GM23338 (cell line): ENCODE data around the gene DOCK10. TPM values are rescaled to one million over a fixed set of nuclear protein-coding genes. Genes with fewer than 3 reads are reported as not detected.

Source experiments
- ATAC-seq: fragments of 200-7000 bp; cut with Tn5 transposase; 3 replicates; pipeline ENCODE4 v1.9.1; 2020
- DNase-seq: peaks from one replicate; pipeline ENCODE4 v3.0.0-alpha.2; 2015; ENCODE audit warnings: low spot score
- H2AFZ ChIP-seq: fragments of 200-600 bp; sonication (generic); 2 replicates; pipeline ENCODE4 v1.8.0; 2016; ENCODE audit warnings: antibody characterized with exemption, mild to moderate bottlenecking, moderate library complexity
- H3F3A ChIP-seq: fragments of 200-600 bp; sonication (generic); replicated peaks from 2 replicates; pipeline ENCODE4 v1.8.0; 2017; ENCODE audit warnings: antibody characterized with exemption, mixed run types, low read depth
- H3K27ac ChIP-seq: fragments of 200-600 bp; sonication (generic); 2 replicates; pipeline ENCODE4 v1.6.1; 2016; ENCODE audit warnings: low read depth
- H3K27me3 ChIP-seq: fragments of 200-600 bp; sonication (generic); 2 replicates; pipeline ENCODE4 v1.8.0; 2016; ENCODE audit warnings: mild to moderate bottlenecking, mixed run types, moderate library complexity; ENCODE audit not compliant: insufficient read depth
- H3K36me3 ChIP-seq: fragments of 200-600 bp; sonication (generic); 2 replicates; pipeline ENCODE4 v1.8.0; 2016; ENCODE audit warnings: mild to moderate bottlenecking; ENCODE audit not compliant: insufficient read depth
- H3K4me1 ChIP-seq: fragments of 200-600 bp; sonication (generic); 2 replicates; pipeline ENCODE4 v1.8.0; 2016; ENCODE audit warnings: mild to moderate bottlenecking, moderate library complexity; ENCODE audit not compliant: insufficient read depth
- H3K4me2 ChIP-seq: fragments of 200-600 bp; sonication (generic); 2 replicates; pipeline ENCODE4 v1.7.1; 2017; ENCODE audit warnings: mixed run types
- H3K4me3 ChIP-seq: fragments of 200-600 bp; sonication (generic); 2 replicates; pipeline ENCODE4 v1.6.1; 2016; ENCODE audit warnings: mixed run types
- H3K79me2 ChIP-seq: fragments of 200-600 bp; sonication (generic); replicated peaks from 2 replicates; pipeline ENCODE4 v1.8.0; 2017; ENCODE audit warnings: mild to moderate bottlenecking; ENCODE audit not compliant: insufficient read depth
- H3K9me2 ChIP-seq: fragments of 200-600 bp; sonication (generic); 2 replicates; pipeline ENCODE4 v1.8.0; 2017; ENCODE audit not compliant: insufficient read depth
- H4K20me1 ChIP-seq: fragments of 200-600 bp; sonication (generic); replicated peaks from 2 replicates; pipeline ENCODE4 v1.8.0; 2017; ENCODE audit warnings: mild to moderate bottlenecking; ENCODE audit not compliant: insufficient read depth
- H3K27ac Mint-ChIP-seq: 2 replicates; pipeline ENCODE4 v1.8.0; 2020; ENCODE audit warnings: inconsistent platforms, mild to moderate bottlenecking, moderate library complexity, mixed read lengths
- H3K27me3 Mint-ChIP-seq: 3 replicates; pipeline ENCODE4 v1.8.0; 2022; ENCODE audit warnings: low read depth, mild to moderate bottlenecking, moderate library complexity, mixed read lengths, inconsistent platforms; ENCODE audit not compliant: insufficient read depth, poor library complexity
- H3K36me3 Mint-ChIP-seq: 3 replicates; pipeline ENCODE4 v1.8.0; 2021; ENCODE audit warnings: low read depth, mild to moderate bottlenecking, inconsistent platforms, moderate library complexity, mixed read lengths
- H3K4me1 Mint-ChIP-seq: 3 replicates; pipeline ENCODE4 v1.8.0; 2020; ENCODE audit warnings: mild to moderate bottlenecking, inconsistent platforms, mixed read lengths
- H3K4me3 Mint-ChIP-seq: 3 replicates; pipeline ENCODE4 v1.8.0; 2021; ENCODE audit warnings: moderate library complexity, mild to moderate bottlenecking, inconsistent platforms, mixed read lengths
- H3K9me3 Mint-ChIP-seq: 3 replicates; pipeline ENCODE4 v1.8.0; 2020; ENCODE audit warnings: moderate library complexity, mild to moderate bottlenecking, inconsistent platforms, mixed read lengths
- CREB1 ChIP-seq: fragments of 250-450 bp; sonication (Bioruptor Pico); IDR thresholded peaks from 2 replicates; pipeline ENCODE4 v1.5.0; 2020; ENCODE audit warnings: low read depth, mild to moderate bottlenecking, moderate library complexity
- CTCF ChIP-seq, 2 experiments: fragments of 200-600 bp in 1 of 2; sonication (generic) in 1 of 2; conservative IDR thresholded peaks; 2 replicates each; pipeline versions ENCODE4 v1.5.1 to v1.6.1; 2016 to 2017; ENCODE audit warnings: antibody characterized with exemption in 2 of 2, low read depth in 2 of 2, mild to moderate bottlenecking in 2 of 2, moderate library complexity in 1 of 2
- EZH2 ChIP-seq: fragments of 200-600 bp; sonication (generic); IDR thresholded peaks from one replicate; pipeline ENCODE4 v1.8.0; 2017; ENCODE audit warnings: antibody characterized with exemption, mild to moderate bottlenecking, low read depth; ENCODE audit not compliant: unreplicated experiment
- EZH2phosphoT487 ChIP-seq: fragments of 200-600 bp; sonication (generic); IDR thresholded peaks from one replicate; pipeline ENCODE4 v1.8.1; 2018; ENCODE audit warnings: antibody characterized with exemption; ENCODE audit not compliant: unreplicated experiment
- JUNB ChIP-seq: IDR thresholded peaks from one replicate; pipeline ENCODE4 v1.6.1; 2016; ENCODE audit warnings: antibody characterized with exemption; ENCODE audit not compliant: unreplicated experiment
- NANOG ChIP-seq: IDR thresholded peaks from 2 replicates; pipeline ENCODE4 v1.6.1; 2016; ENCODE audit warnings: antibody characterized with exemption, borderline replicate concordance
- POLR2AphosphoS5 ChIP-seq: IDR thresholded peaks from 2 replicates; pipeline ENCODE4 v1.6.1; 2016; ENCODE audit warnings: antibody characterized with exemption, low read depth
- STAT1 ChIP-seq: IDR thresholded peaks from one replicate; pipeline ENCODE4 v1.6.1; 2016; ENCODE audit warnings: antibody characterized with exemption; ENCODE audit not compliant: unreplicated experiment
- ZNF114 ChIP-seq: fragments of 250-450 bp; sonication (Bioruptor Pico); IDR thresholded peaks from 2 replicates; pipeline ENCODE4 v1.5.0; 2020; ENCODE audit warnings: mild to moderate bottlenecking, moderate library complexity
- ZNF331 ChIP-seq: fragments of 250-450 bp; sonication (Bioruptor Pico); IDR thresholded peaks from 2 replicates; pipeline ENCODE4 v1.5.0; 2020; ENCODE audit warnings: low read depth, mild to moderate bottlenecking, moderate library complexity
- ZNF462 ChIP-seq: fragments of 250-450 bp; sonication (Bioruptor Pico); IDR thresholded peaks from 2 replicates; pipeline ENCODE4 v1.5.0; 2020; ENCODE audit warnings: mild to moderate bottlenecking, moderate library complexity
- polyA plus RNA-seq: library from polyadenylated mRNA; unstranded; fragments of >200 nt; fragmentation: Nextera tagmentation; extraction: Ambion mirVana; gene quantifications from 2 replicates; pipeline ENCODE4 v1.2.1, GENCODE V29; 2016
- total RNA-seq: library from RNA; depleted of rRNA; stranded (reverse); fragments of >200 nt; shearing (Covaris generic); gene quantifications from 2 replicates; pipeline ENCODE4 v1.2.3, GENCODE V29; 2014
- TF ChIP-seq, protein P1 (sequence below): IDR thresholded peaks from one replicate; pipeline ENCODE4 v1.6.1; 2018; ENCODE audit warnings: antibody characterized with exemption; ENCODE audit not compliant: unreplicated experiment
- TF ChIP-seq, protein P2 (sequence below): IDR thresholded peaks from 2 replicates; pipeline ENCODE4 v1.6.1; 2016; ENCODE audit warnings: antibody characterized with exemption

Gene DOCK10
- total and polyA plus RNA-seq, 2 experiments from 2014 or later, result 1.0 to 1.7 TPM

GRCh38 chr2:224975761-224976160 is 66.5 kb downstream of the DOCK10 start:
- H3K36me3 ChIP-seq, result no peaks in the 10 kb centered on the region
- no peaks in the 10 kb centered on the region for H3K27me3 ChIP-seq
- no peaks in the 10 kb centered on the region for H4K20me1 ChIP-seq
- 0 out of 2 replicates have a peak overlapping the region, but pooled peaks have one; percentile 80 for H3K27ac Mint-ChIP-seq
- H3K9me2 ChIP-seq, result no peaks in the 10 kb centered on the region
- DNase-seq (no peak), ATAC-seq (no peak)
- no peak overlapping the region for H3K27ac ChIP-seq
- no peaks in the 10 kb centered on the region for H3K4me1 ChIP-seq
- H3K4me3 Mint-ChIP-seq, result no peak overlapping the region
- no peak overlapping the region for H3K4me3 ChIP-seq
- H3K4me1 Mint-ChIP-seq, result no peaks in the 10 kb centered on the region
- H3K9me3 Mint-ChIP-seq, result no peaks in the 10 kb centered on the region
- no peak overlapping the region for H3K4me2 ChIP-seq
- H3K27me3 Mint-ChIP-seq, result no peaks in the 10 kb centered on the region
- peak overlapping the region; percentile 39; the same call in 1 of the 2 replicates for H2AFZ ChIP-seq
- no peaks in the 10 kb centered on the region for H3K79me2 ChIP-seq
- H3K36me3 Mint-ChIP-seq, result no peaks in the 10 kb centered on the region
- H3F3A ChIP-seq, result no peaks in the 10 kb centered on the region
- no peak for TF ChIP-seq ZNF331 (CRISPR knock-in tag)
- no peak for TF ChIP-seq EZH2phosphoT487
- TF ChIP-seq, protein P1, sequence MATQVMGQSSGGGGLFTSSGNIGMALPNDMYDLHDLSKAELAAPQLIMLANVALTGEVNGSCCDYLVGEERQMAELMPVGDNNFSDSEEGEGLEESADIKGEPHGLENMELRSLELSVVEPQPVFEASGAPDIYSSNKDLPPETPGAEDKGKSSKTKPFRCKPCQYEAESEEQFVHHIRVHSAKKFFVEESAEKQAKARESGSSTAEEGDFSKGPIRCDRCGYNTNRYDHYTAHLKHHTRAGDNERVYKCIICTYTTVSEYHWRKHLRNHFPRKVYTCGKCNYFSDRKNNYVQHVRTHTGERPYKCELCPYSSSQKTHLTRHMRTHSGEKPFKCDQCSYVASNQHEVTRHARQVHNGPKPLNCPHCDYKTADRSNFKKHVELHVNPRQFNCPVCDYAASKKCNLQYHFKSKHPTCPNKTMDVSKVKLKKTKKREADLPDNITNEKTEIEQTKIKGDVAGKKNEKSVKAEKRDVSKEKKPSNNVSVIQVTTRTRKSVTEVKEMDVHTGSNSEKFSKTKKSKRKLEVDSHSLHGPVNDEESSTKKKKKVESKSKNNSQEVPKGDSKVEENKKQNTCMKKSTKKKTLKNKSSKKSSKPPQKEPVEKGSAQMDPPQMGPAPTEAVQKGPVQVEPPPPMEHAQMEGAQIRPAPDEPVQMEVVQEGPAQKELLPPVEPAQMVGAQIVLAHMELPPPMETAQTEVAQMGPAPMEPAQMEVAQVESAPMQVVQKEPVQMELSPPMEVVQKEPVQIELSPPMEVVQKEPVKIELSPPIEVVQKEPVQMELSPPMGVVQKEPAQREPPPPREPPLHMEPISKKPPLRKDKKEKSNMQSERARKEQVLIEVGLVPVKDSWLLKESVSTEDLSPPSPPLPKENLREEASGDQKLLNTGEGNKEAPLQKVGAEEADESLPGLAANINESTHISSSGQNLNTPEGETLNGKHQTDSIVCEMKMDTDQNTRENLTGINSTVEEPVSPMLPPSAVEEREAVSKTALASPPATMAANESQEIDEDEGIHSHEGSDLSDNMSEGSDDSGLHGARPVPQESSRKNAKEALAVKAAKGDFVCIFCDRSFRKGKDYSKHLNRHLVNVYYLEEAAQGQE, result no peak
- no peak for TF ChIP-seq POLR2AphosphoS5
- TF ChIP-seq, protein P2, sequence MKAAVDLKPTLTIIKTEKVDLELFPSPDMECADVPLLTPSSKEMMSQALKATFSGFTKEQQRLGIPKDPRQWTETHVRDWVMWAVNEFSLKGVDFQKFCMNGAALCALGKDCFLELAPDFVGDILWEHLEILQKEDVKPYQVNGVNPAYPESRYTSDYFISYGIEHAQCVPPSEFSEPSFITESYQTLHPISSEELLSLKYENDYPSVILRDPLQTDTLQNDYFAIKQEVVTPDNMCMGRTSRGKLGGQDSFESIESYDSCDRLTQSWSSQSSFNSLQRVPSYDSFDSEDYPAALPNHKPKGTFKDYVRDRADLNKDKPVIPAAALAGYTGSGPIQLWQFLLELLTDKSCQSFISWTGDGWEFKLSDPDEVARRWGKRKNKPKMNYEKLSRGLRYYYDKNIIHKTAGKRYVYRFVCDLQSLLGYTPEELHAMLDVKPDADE, result no peak
- TF ChIP-seq JUNB, result no peak
- no peak for TF ChIP-seq CTCF (conservative IDR thresholded peaks at IDR 0.05; ENCODE audit: low read depth in 2 of 2)
- no peak for TF ChIP-seq ZNF462 (CRISPR knock-in tag)
- no peak for TF ChIP-seq ZNF114 (CRISPR knock-in tag)
- TF ChIP-seq NANOG, result no peak
- TF ChIP-seq CREB1 (CRISPR knock-in tag), result no peak
- no peak for TF ChIP-seq STAT1
- TF ChIP-seq EZH2, result no peak
